Uterus (tissue), 4 donors: ENCODE data around the gene BOD1L1. TPM values are rescaled to one million over a fixed set of nuclear protein-coding genes. Genes with fewer than 3 reads are reported as not detected.

Source experiments
- DNase-seq, 2 donors: peaks; one replicate each; pipeline ENCODE4 v3.0.0-alpha.2; 2019 to 2020
- H3K27ac ChIP-seq, 2 donors: fragments of 200-600 bp; sonication (generic); 1 replicate in 1 of 2; 2 replicates in 1 of 2; pipeline ENCODE4 v1.5.1; 2016 to 2018
- H3K27me3 ChIP-seq, 2 donors: fragments of 200-600 bp; sonication (generic); one replicate each; pipeline ENCODE4 v1.5.1; 2018 to 2019; ENCODE audit warnings: control low read depth in 1 of 2
- H3K36me3 ChIP-seq, 2 donors: fragments of 200-600 bp; sonication (generic); one replicate each; pipeline ENCODE4 v1.5.1; 2019; ENCODE audit warnings: control low read depth in 1 of 2
- H3K4me1 ChIP-seq, 2 donors: fragments of 200-600 bp; sonication (generic); one replicate each; pipeline ENCODE4 v1.5.1; 2018 to 2019; ENCODE audit warnings: control low read depth in 1 of 2
- H3K4me3 ChIP-seq, 2 donors: fragments of 200-600 bp; sonication (generic); 1 replicate in 1 of 2; 2 replicates in 1 of 2; pipeline ENCODE4 v1.5.1; 2018 to 2019; ENCODE audit warnings: mild to moderate bottlenecking in 1 of 2
- H3K9me3 ChIP-seq, 2 donors: fragments of 200-600 bp; sonication (generic); one replicate each; pipeline ENCODE4 v1.5.1; 2019; ENCODE audit warnings: control low read depth in 1 of 2
- CTCF ChIP-seq, 4 experiments: fragments of 200-600 bp in 2 of 4; fragments of 450-650 bp in 2 of 4; sonication (generic) in 2 of 4; IDR thresholded peaks; one replicate each; pipeline ENCODE4 v1.5.1; 2016 to 2019; ENCODE audit warnings: antibody characterized with exemption in 4 of 4, mild to moderate bottlenecking in 2 of 4, moderate library complexity in 1 of 4
- POLR2A ChIP-seq, 2 donors: fragments of 450-650 bp; IDR thresholded peaks; one replicate each; pipeline ENCODE4 v1.6.1; 2016; ENCODE audit warnings: antibody characterized with exemption in 2 of 2, mild to moderate bottlenecking in 1 of 2, moderate library complexity in 1 of 2
- intact Hi-C: fragments of 100-400 bp; cut with DNase I; formaldehyde crosslinking; loops from one replicate; pipeline ENCODE4 v1.15.1; 2023; ENCODE audit warnings: low total_unique reads
- total RNA-seq, 4 donors: library from RNA; depleted of rRNA in 3 of 4; stranded (reverse); fragments of >200 nt in 3 of 4; gene quantifications; one replicate each; pipeline versions ENCODE4 v1.1.0 to v1.2.4, GENCODE V29; 2014 to 2023
- donor health status: DM: yes; HTN: yes; CAD: no.

The BOD1L1 gene
- total RNA-seq, 4 donors from 2014 or later, result 17.9 to 64.8 (median 50.5) TPM

- H3K36me3 ChIP-seq, result no peaks in the 10 kb centered on the region
- peak overlapping the region in 1 of 2 donors; percentile 41 for H3K4me3 ChIP-seq
- no peak for TF ChIP-seq POLR2A (IDR thresholded peaks at IDR 0.05)
- TF ChIP-seq CTCF (IDR thresholded peaks at IDR 0.05), result no peak
- no peaks in the 10 kb centered on the region for H3K4me1 ChIP-seq
- DNase-seq, result no peak
- H3K9me3 ChIP-seq, result no peaks in the 10 kb centered on the region
- H3K27me3 ChIP-seq, result no peaks in the 10 kb centered on the region
- peak overlapping the region in 1 of 2 donors; percentile 5 for H3K27ac ChIP-seq
- intact Hi-C loops, result no loop called here
These were observed 26.2 kb upstream of the BOD1L1 start for GRCh38 chr4:13653766-13654161.

GRCh38 chr4:13647031-13647430, 19.5 kb upstream of the BOD1L1 start:
- DNase-seq, result no peak
- Histone ChIP-seq H3K4me3 (no peak overlapping the region), H3K27ac (no peak overlapping the region), H3K4me1 (peaks cover 0 to 2% of the 10 kb centered on the region in 2 donors), H3K9me3 (no peaks in the 10 kb centered on the region), H3K36me3 (no peaks in the 10 kb centered on the region), H3K27me3 (no peaks in the 10 kb centered on the region)
- TF ChIP-seq POLR2A (IDR thresholded peaks at IDR 0.05) (no peak), CTCF (IDR thresholded peaks at IDR 0.05) (no peak)
- intact Hi-C loops, result no loop called here

GRCh38 chr4:13645075-13645474, 17.6 kb upstream of the BOD1L1 start:
- TF ChIP-seq CTCF (IDR thresholded peaks at IDR 0.05) (no peak), POLR2A (IDR thresholded peaks at IDR 0.05) (no peak)
- DNase-seq, result no peak
- intact Hi-C loops, result no loop called here

GRCh38 chr4:13642170-13642950, 14.8 kb upstream of the BOD1L1 start:
- DNase-seq, result peak in 1 of 2 donors; percentile 23
- intact Hi-C loops, result no loop called here
- TF ChIP-seq POLR2A (IDR thresholded peaks at IDR 0.05) (no peak), CTCF (IDR thresholded peaks at IDR 0.05) (no peak)

More at GRCh38 chr4:13645075-13645474, 17.6 kb upstream of the BOD1L1 start:
- Histone ChIP-seq H3K36me3 (no peaks in the 10 kb centered on the region), H3K27ac (no peak overlapping the region), H3K4me3 (no peak overlapping the region), H3K4me1 (peaks cover 3 to 8% of the 10 kb centered on the region in 2 donors), H3K27me3 (no peaks in the 10 kb centered on the region), H3K9me3 (no peaks in the 10 kb centered on the region)

GRCh38 chr4:13641084-13641483, 13.6 kb upstream of the BOD1L1 start:
- DNase-seq, result peak in 1 of 2 donors; percentile 29
- intact Hi-C loops, result no loop called here
- H3K9me3 ChIP-seq, result no peaks in the 10 kb centered on the region
- no peaks in the 10 kb centered on the region for H3K27me3 ChIP-seq
- H3K27ac ChIP-seq, result peak overlapping the region in 1 of 2 donors; percentile 50
- TF ChIP-seq CTCF (IDR thresholded peaks at IDR 0.05), result no peak
- no peak for TF ChIP-seq POLR2A (IDR thresholded peaks at IDR 0.05)
- peaks cover 3 to 8% of the 10 kb centered on the region in 2 donors for H3K4me1 ChIP-seq
- H3K36me3 ChIP-seq, result no peaks in the 10 kb centered on the region
- H3K4me3 ChIP-seq, result no peak overlapping the region

More at GRCh38 chr4:13642170-13642950, 14.8 kb upstream of the BOD1L1 start:
- Histone ChIP-seq H3K27me3 (no peaks in the 10 kb centered on the region), H3K9me3 (no peaks in the 10 kb centered on the region), H3K4me3 (no peak overlapping the region), H3K27ac (peak overlapping the region; percentile 7 to 50), H3K36me3 (no peaks in the 10 kb centered on the region), H3K4me1 (peaks cover 3 to 8% of the 10 kb centered on the region in 2 donors)
